Measurements from ENCODE around the gene MRPL49.

The MRPL49 gene

DNA sequence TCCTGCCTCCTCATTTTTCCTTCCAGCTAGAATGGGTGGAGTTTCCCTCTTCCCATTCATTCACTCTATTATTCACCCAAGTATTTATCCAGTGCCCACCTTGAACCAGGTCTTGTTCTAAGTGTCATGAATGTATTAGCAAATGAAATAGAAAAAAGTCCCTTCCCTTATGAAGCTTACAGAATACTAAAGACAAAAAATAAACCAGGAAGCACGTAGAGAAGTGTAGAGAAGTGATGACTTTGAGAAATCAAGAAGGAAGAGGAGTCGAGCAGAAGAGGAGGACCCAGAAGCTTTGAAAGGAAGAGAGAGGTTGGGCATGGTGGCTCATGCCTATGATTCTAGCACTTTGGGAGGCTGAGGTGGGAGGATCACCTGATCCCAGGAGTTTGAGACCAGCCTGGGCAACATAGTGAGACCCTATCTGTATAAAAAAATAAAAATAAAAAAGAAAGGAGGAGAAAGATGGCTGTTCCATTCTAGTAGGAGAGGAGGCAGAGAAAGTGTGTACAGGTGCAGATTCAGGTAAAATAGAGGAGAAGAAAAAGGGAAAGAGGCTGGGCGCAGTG is 29.3 kb downstream of the MRPL49 start:
- DNase-seq = no peak
- Histone ChIP-seq H3K4me1 (ENCODE audit: control insufficient read depth, insufficient read depth, low read length, poor library complexity, severe bottlenecking) (no peaks in the 10 kb centered on the region), H3K36me3 (ENCODE audit: control insufficient read depth, insufficient read depth, low read length) (no peaks in the 10 kb centered on the region), H3K27me3 (replicated peaks; ENCODE audit: control insufficient read depth, insufficient read depth, low read length, poor library complexity, severe bottlenecking) (no peaks in the 10 kb centered on the region), H3K9me3 (ENCODE audit: control insufficient read depth, low read length) (no peaks in the 10 kb centered on the region), H3K4me3 (ENCODE audit: insufficient read depth, low read depth, low read length, poor library complexity, severe bottlenecking) (no peak overlapping the region), H3K27ac (ENCODE audit: insufficient read depth, low read length, poor library complexity, severe bottlenecking) (no peak overlapping the region)

DNA sequence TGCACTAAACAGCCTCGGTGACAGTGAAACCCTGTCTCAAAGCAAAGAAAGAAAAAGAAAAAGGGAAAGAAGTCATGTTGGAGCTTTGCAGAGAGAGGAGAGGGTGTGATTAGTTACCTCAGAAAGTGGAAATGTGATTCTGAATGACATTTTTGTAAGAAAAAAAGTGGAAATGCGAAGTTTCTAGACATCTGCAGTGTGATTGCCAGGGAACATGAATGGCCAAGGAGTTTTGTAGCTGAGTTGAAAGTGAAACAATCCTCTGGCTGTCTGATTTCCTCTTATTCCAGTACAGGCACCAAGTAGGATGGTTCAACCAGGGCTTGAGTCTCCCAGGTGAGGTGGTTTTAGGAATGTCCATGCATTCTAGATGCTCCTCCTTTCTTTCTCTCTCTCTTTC is 30.0 kb downstream of the MRPL49 start:
- Histone ChIP-seq H3K4me3 (ENCODE audit: insufficient read depth, low read depth, low read length, poor library complexity, severe bottlenecking) (no peak overlapping the region), H3K27ac (ENCODE audit: insufficient read depth, low read length, poor library complexity, severe bottlenecking) (no peak overlapping the region), H3K36me3 (ENCODE audit: control insufficient read depth, insufficient read depth, low read length) (no peaks in the 10 kb centered on the region), H3K4me1 (ENCODE audit: control insufficient read depth, insufficient read depth, low read length, poor library complexity, severe bottlenecking) (no peaks in the 10 kb centered on the region), H3K9me3 (ENCODE audit: control insufficient read depth, low read length) (no peaks in the 10 kb centered on the region), H3K27me3 (replicated peaks; ENCODE audit: control insufficient read depth, insufficient read depth, low read length, poor library complexity, severe bottlenecking) (no peaks in the 10 kb centered on the region)
- DNase-seq = no peak

DNA sequence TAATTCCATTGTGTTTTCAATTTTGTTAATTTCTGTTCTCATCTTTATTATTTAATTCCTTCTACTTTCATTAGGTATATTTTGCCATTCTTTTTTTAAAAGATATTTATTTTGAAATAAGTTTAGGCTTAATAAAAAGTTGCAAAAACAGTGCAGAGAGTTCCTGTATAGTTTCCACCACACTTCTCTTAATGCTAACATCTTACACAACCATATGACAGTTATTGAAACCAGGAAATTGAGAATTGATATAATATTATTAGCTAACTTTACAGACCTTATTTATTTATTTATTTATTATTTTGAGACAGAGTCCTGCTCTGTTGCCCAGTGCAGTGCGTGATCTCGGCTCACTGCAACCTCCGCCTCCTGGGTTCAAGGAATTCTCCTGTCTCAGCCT is 34.1 kb downstream of the MRPL49 start:
- Histone ChIP-seq H3K4me3 (ENCODE audit: insufficient read depth, low read depth, low read length, poor library complexity, severe bottlenecking) (no peak overlapping the region), H3K4me1 (ENCODE audit: control insufficient read depth, insufficient read depth, low read length, poor library complexity, severe bottlenecking) (no peaks in the 10 kb centered on the region), H3K27me3 (replicated peaks; ENCODE audit: control insufficient read depth, insufficient read depth, low read length, poor library complexity, severe bottlenecking) (no peaks in the 10 kb centered on the region), H3K36me3 (ENCODE audit: control insufficient read depth, insufficient read depth, low read length) (no peaks in the 10 kb centered on the region), H3K27ac (ENCODE audit: insufficient read depth, low read length, poor library complexity, severe bottlenecking) (no peak overlapping the region), H3K9me3 (ENCODE audit: control insufficient read depth, low read length) (no peaks in the 10 kb centered on the region)
- no peak for DNase-seq

DNA sequence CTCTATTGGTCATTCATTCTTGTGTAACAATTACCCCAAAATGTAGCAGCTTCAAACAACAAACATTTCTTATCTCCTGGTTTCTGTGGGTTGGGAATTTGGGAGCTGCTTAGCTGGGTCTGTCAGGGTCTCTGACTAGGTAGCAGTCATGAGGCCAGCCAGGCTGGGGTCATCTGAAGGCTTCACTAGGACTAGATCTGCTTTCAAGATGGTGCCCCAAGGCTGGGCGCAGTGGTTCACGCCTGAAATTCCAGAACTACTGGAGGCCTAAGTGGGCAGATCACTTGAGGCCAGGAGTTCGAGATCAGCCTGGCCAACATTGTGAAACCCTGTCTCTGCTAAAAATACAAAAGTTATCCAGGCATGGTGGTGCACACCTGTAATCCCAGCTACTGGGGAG is 34.8 kb downstream of the MRPL49 start:
- Histone ChIP-seq H3K4me3 (ENCODE audit: insufficient read depth, low read depth, low read length, poor library complexity, severe bottlenecking) (no peak overlapping the region), H3K36me3 (ENCODE audit: control insufficient read depth, insufficient read depth, low read length) (no peaks in the 10 kb centered on the region), H3K4me1 (ENCODE audit: control insufficient read depth, insufficient read depth, low read length, poor library complexity, severe bottlenecking) (no peaks in the 10 kb centered on the region), H3K9me3 (ENCODE audit: control insufficient read depth, low read length) (no peaks in the 10 kb centered on the region), H3K27ac (ENCODE audit: insufficient read depth, low read length, poor library complexity, severe bottlenecking) (no peak overlapping the region), H3K27me3 (replicated peaks; ENCODE audit: control insufficient read depth, insufficient read depth, low read length, poor library complexity, severe bottlenecking) (no peaks in the 10 kb centered on the region)
- no peak for DNase-seq

DNA sequence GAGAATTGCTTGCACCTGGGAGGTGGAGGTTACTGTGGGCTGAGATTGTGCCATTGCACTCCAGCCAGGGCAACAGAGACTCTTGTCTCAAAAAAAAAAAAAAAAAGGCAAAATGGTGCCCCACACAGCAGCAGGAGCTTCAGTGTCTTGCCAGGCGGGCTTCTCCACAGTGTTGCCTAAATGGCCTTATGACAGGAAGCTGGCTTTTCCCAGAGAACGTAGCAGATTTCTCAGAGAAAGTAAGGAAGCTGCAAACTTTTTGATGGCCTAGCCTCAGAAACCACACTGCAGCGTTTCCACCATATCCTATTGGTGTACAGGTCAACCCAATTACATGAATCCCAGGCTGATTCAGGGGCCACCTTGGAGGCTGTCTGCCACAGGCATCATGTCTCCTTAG is 35.2 kb downstream of the MRPL49 start:
- Histone ChIP-seq H3K27me3 (replicated peaks; ENCODE audit: control insufficient read depth, insufficient read depth, low read length, poor library complexity, severe bottlenecking) (no peaks in the 10 kb centered on the region), H3K9me3 (ENCODE audit: control insufficient read depth, low read length) (no peaks in the 10 kb centered on the region), H3K36me3 (ENCODE audit: control insufficient read depth, insufficient read depth, low read length) (no peaks in the 10 kb centered on the region), H3K4me1 (ENCODE audit: control insufficient read depth, insufficient read depth, low read length, poor library complexity, severe bottlenecking) (no peaks in the 10 kb centered on the region), H3K4me3 (ENCODE audit: insufficient read depth, low read depth, low read length, poor library complexity, severe bottlenecking) (no peak overlapping the region), H3K27ac (ENCODE audit: insufficient read depth, low read length, poor library complexity, severe bottlenecking) (no peak overlapping the region)
- DNase-seq = no peak

DNA sequence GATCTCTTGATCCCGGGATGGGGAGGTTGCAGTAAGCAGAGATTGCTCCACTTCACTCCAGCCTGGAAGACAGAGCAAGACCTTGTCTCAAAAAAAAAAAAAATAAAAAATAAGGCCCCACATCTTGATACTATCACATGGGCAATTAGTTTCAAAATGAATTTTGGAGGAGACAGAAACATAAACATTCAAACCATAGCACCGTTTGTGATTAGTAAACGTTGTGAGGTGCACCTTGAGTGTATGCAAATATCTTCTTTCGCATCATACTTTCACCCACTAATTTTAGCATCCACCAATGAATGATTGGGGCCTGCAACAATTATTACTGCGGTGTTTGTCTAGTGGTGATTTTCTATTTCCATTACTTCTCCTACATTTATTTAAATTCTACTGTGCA is 36.9 kb downstream of the MRPL49 start:
- Histone ChIP-seq H3K9me3 (ENCODE audit: control insufficient read depth, low read length) (no peaks in the 10 kb centered on the region), H3K27ac (ENCODE audit: insufficient read depth, low read length, poor library complexity, severe bottlenecking) (no peak overlapping the region), H3K4me1 (ENCODE audit: control insufficient read depth, insufficient read depth, low read length, poor library complexity, severe bottlenecking) (no peaks in the 10 kb centered on the region), H3K4me3 (ENCODE audit: insufficient read depth, low read depth, low read length, poor library complexity, severe bottlenecking) (no peak overlapping the region), H3K27me3 (replicated peaks; ENCODE audit: control insufficient read depth, insufficient read depth, low read length, poor library complexity, severe bottlenecking) (no peaks in the 10 kb centered on the region), H3K36me3 (ENCODE audit: control insufficient read depth, insufficient read depth, low read length) (no peaks in the 10 kb centered on the region)
- DNase-seq = no peak

DNA sequence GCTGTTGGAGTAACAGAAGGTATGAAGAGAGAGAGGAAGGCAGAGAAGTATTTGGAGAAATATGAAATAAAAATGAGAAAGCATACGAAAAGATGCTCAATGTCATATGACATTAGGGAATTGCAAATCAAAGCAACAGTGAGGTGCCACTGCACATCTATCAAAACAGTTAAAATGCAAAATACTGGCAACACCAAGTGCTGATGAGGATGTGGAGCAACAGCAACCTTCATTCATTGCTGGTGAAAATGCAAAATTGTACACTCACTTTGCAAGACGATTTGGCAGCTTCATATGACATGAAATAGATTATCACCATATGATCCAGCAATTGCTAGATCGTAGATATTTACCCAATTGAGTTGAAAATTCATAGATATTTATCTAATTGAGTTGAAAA is 38.5 kb downstream of the MRPL49 start:
- no peaks in the 10 kb centered on the region for H3K9me3 ChIP-seq (ENCODE audit: control insufficient read depth, low read length)
- no peak for DNase-seq
- no peaks in the 10 kb centered on the region for H3K4me1 ChIP-seq (ENCODE audit: control insufficient read depth, insufficient read depth, low read length, poor library complexity, severe bottlenecking)
- H3K27ac ChIP-seq (ENCODE audit: insufficient read depth, low read length, poor library complexity, severe bottlenecking) = no peak overlapping the region
- H3K27me3 ChIP-seq (replicated peaks; ENCODE audit: control insufficient read depth, insufficient read depth, low read length, poor library complexity, severe bottlenecking) = no peaks in the 10 kb centered on the region
- H3K36me3 ChIP-seq (ENCODE audit: control insufficient read depth, insufficient read depth, low read length) = no peaks in the 10 kb centered on the region
- H3K4me3 ChIP-seq (ENCODE audit: insufficient read depth, low read depth, low read length, poor library complexity, severe bottlenecking) = no peak overlapping the region

DNA sequence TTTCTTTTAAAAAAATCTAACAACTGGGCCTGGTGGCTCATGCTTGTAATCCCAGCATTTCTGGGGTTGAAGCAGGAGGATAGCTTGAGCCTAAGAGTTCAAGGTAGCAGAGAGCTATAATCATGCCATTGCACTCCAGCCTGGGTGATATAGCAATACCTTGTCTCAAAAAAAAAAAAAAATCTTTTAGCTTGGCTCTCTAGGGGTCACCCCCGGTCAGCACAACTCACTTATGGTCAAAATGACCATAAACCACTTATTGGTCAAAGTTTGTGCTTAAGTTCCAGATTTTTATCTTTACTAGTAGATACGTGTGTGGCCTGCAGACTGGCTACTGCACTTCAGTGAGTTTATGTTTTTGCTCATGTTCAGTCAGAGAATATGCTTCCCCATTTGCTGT is 41.6 kb downstream of the MRPL49 start:
- H3K36me3 ChIP-seq (ENCODE audit: control insufficient read depth, insufficient read depth, low read length) = no peaks in the 10 kb centered on the region
- H3K4me3 ChIP-seq (ENCODE audit: insufficient read depth, low read depth, low read length, poor library complexity, severe bottlenecking) = no peak overlapping the region
- no peak for DNase-seq
- no peaks in the 10 kb centered on the region for H3K4me1 ChIP-seq (ENCODE audit: control insufficient read depth, insufficient read depth, low read length, poor library complexity, severe bottlenecking)
- no peak overlapping the region for H3K27ac ChIP-seq (ENCODE audit: insufficient read depth, low read length, poor library complexity, severe bottlenecking)
- H3K27me3 ChIP-seq (replicated peaks; ENCODE audit: control insufficient read depth, insufficient read depth, low read length, poor library complexity, severe bottlenecking) = no peaks in the 10 kb centered on the region
- no peaks in the 10 kb centered on the region for H3K9me3 ChIP-seq (ENCODE audit: control insufficient read depth, low read length)

DNA sequence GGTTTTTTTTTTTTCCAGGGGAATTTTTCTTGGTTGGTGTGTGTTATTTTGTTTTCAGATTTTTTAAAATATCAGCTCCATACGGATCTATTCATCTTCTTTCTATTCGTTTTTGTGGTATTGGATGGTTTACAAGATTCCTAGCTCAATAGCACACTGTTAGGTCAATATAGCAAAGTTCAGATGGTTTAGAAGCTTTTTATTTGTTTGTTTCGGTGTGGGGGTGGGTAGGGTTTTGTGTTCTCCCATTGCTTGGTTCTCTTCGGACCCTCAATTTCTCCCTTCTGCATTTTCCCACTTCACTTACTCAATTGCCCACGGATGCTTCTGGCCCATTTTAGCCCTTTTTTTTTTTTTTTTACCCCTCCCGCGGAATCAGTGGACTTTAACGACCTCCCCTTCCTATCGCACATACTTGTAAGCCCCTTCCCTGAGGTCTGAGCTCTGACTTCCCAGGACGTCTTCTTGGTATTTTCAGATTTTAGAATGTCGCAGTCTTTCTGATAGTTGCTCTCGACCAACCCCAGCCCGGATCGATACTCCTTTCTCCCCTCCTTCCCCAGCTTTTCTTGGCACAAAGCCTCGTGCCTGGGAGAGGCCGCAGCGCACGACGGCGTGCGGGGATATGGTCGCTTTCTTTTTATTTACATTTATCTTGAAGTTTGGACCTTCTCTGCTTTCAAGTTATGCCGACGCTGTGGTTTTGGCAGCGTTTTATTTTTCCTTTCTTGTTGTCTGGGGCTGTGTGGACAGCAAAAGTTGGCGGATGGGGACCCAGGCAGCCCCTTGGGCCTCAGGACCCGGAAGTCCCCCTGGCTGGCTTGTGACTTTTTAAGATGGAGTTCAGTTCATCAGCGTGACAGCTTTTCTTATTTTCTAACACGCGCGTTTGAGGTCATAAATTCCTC is 43.5 kb downstream of the MRPL49 start:
- H3K4me3 ChIP-seq (ENCODE audit: insufficient read depth, low read depth, low read length, poor library complexity, severe bottlenecking) = no peak overlapping the region
- DNase-seq = no peak
- no peaks in the 10 kb centered on the region for H3K27me3 ChIP-seq (replicated peaks; ENCODE audit: control insufficient read depth, insufficient read depth, low read length, poor library complexity, severe bottlenecking)
- no peaks in the 10 kb centered on the region for H3K4me1 ChIP-seq (ENCODE audit: control insufficient read depth, insufficient read depth, low read length, poor library complexity, severe bottlenecking)
- no peaks in the 10 kb centered on the region for H3K36me3 ChIP-seq (ENCODE audit: control insufficient read depth, insufficient read depth, low read length)
- no peak overlapping the region for H3K27ac ChIP-seq (ENCODE audit: insufficient read depth, low read length, poor library complexity, severe bottlenecking)
- H3K9me3 ChIP-seq (ENCODE audit: control insufficient read depth, low read length) = no peaks in the 10 kb centered on the region

DNA sequence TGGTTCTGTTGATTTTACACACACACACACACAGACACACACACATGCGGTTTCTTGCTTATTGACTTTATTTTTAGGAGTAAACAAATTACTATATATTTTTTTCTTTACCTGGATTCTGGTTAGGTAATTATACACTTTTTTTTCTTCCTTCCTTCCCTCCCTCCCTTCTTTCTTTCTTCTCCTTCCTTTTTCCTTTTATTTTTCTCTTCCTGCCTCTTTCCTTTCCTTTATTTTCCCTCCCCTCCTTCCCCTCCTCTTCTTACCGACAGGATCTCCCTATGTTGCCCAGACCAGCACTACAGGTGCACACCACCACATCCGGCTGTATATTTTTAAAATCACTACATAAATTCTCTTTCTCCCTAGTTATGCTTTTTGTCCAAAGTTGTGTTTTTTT is 44.8 kb downstream of the MRPL49 start:
- DNase-seq = no peak
- no peak overlapping the region for H3K27ac ChIP-seq (ENCODE audit: insufficient read depth, low read length, poor library complexity, severe bottlenecking)
- no peak overlapping the region for H3K4me3 ChIP-seq (ENCODE audit: insufficient read depth, low read depth, low read length, poor library complexity, severe bottlenecking)
- H3K4me1 ChIP-seq (ENCODE audit: control insufficient read depth, insufficient read depth, low read length, poor library complexity, severe bottlenecking) = no peaks in the 10 kb centered on the region
- H3K9me3 ChIP-seq (ENCODE audit: control insufficient read depth, low read length) = no peaks in the 10 kb centered on the region
- H3K27me3 ChIP-seq (replicated peaks; ENCODE audit: control insufficient read depth, insufficient read depth, low read length, poor library complexity, severe bottlenecking) = no peaks in the 10 kb centered on the region
- no peaks in the 10 kb centered on the region for H3K36me3 ChIP-seq (ENCODE audit: control insufficient read depth, insufficient read depth, low read length)
